GM12865 (cell line): Measurements from ENCODE around the gene F2R.

Experiments used
- DNase-seq: peaks from one replicate; pipeline ENCODE4 v3.0.0; 2010; ENCODE audit warnings: low read depth
- H3K4me3 ChIP-seq: 2 replicates; pipeline ENCODE4 v1.5.1; 2011; ENCODE audit warnings: mild to moderate bottlenecking, low read depth, low read length, control low read depth
- CTCF ChIP-seq: IDR thresholded peaks from 2 replicates; pipeline ENCODE4 v1.5.1; 2011; ENCODE audit warnings: low read length, control low read depth, low read depth, inconsistent platforms; ENCODE audit not compliant: insufficient read depth; ENCODE audit errors: missing control alignments

The F2R gene

DNA sequence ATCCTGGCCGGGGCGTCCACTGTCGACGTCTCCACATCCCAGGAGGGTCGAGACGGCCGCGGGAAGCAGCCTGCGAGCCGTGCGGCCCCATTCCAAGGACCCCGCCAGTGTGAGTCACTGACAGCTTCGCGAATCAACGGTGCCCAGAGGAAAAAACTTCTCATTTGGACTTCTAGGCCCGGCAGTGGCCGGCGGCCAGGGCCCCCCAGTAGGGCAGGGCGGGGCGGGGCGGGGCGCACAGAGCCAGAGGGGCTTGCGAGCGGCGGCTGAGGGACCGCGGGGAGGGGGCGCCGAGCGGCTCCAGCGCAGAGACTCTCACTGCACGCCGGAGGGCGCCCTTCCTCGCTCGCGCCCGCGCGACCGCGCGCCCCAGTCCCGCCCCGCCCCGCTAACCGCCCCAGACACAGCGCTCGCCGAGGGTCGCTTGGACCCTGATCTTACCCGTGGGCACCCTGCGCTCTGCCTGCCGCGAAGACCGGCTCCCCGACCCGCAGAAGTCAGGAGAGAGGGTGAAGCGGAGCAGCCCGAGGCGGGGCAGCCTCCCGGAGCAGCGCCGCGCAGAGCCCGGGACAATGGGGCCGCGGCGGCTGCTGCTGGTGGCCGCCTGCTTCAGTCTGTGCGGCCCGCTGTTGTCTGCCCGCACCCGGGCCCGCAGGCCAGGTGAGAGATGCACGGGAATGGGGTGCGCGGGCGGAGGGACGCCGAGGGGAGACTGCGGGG, at the start of gene F2R:
Gene F2R, plus strand, starts transcription at position 391 of the 720 bp plus-strand sequence. Its CDS starts 182 bp downstream, at position 573.
- DNase-seq, result peak; percentile 46

GRCh38 chr5:76667495-76667894, 48.4 kb upstream of the F2R start:
- DNase-seq, result no peak

More for the DNA sequence above, at the start of gene F2R:
- peak; percentile 52 for TF ChIP-seq CTCF
- H3K4me3 ChIP-seq, result peak within 1 kb of the TSS; percentile 59

DNA sequence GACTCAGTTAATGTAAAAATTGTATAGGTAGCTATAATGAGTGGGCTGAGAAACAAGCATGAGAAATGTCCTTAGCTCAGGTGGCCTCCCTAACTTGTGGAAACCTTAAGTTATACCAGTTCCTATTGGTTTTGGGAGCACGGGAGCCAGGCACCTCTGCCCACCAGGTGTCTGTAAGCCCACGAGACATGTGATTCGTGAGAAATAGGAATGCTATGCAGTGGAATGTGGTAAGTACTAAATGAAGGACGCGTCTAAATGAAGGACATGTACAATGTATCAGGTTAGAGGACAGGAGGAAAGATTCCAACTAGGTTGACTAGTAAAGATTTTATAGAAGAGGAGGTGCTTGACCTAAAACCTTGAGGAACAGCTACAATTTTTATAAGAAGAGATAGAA, 46.7 kb upstream of the F2R start:
- H3K4me3 ChIP-seq, result no peak overlapping the region
- no peak for TF ChIP-seq CTCF
- DNase-seq, result no peak

More at GRCh38 chr5:76667495-76667894, 48.4 kb upstream of the F2R start:
- TF ChIP-seq CTCF, result no peak
- H3K4me3 ChIP-seq, result no peak overlapping the region

DNA sequence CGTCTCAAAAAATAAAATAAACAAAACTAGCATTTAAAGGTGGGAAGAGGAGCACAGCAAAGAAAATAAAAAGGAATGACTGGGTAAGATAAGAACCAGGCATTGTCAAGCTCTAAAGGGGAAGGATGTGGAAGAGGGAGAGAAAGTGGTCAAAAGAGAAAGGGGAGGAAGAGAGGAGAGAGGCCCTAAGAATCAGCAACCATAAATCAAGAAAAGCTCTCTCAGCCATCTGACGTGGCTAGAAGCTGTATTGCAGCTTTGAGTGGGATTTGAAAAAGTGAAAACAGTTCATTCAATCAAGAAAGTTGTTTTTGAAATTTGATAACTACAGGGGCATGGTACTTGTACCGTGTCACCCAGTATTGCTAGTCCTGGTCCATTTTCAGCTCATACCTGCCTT, 45.4 kb upstream of the F2R start:
- TF ChIP-seq CTCF, result no peak
- no peak overlapping the region for H3K4me3 ChIP-seq
- DNase-seq, result no peak

DNA sequence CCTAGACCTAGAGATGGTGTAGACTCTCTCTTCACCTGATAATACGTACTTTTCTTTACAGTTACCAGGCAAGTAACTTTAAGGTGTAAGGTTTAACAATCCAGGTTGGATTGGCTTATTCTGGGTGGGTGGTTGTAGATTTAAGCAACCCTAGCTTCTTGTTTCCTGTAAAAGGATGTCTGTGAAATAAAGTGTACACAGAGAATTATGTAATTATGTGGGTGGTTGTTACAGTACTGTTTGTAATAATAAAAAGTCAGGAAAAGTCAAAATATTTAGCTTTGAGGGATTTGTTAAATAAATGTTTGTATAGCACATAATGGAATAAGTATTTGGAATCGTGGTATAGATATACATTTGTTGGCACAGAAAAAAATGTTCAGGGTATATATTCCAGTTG, 43.7 kb upstream of the F2R start:
- TF ChIP-seq CTCF, result no peak
- DNase-seq, result no peak
- no peak overlapping the region for H3K4me3 ChIP-seq

GRCh38 chr5:76673125-76673524, 42.8 kb upstream of the F2R start:
- H3K4me3 ChIP-seq, result no peak overlapping the region
- DNase-seq, result no peak
- TF ChIP-seq CTCF, result no peak
